HEK293 (cell line): Measurements from ENCODE around the gene HSF2BP.

Experiments used
- ATF2 ChIP-seq: fragments of 450-650 bp; formaldehyde crosslinking; IDR thresholded peaks from 2 replicates; pipeline ENCODE4 v1.5.1; 2016; ENCODE audit warnings: missing biosample characterization, missing genetic modification characterization, low read depth
- CTCF ChIP-seq: fragments of 450-650 bp; formaldehyde crosslinking; IDR thresholded peaks from 2 replicates; pipeline ENCODE4 v1.5.1; 2016; ENCODE audit warnings: missing biosample characterization, missing genetic modification characterization
- ZNF768 ChIP-seq: fragments of 450-650 bp; formaldehyde crosslinking; IDR thresholded peaks from 2 replicates; pipeline ENCODE4 v1.5.1; 2018; ENCODE audit warnings: missing biosample characterization, mild to moderate bottlenecking, missing genetic modification characterization
- ZNF776 ChIP-seq: fragments of 450-650 bp; formaldehyde crosslinking; IDR thresholded peaks from 2 replicates; pipeline ENCODE4 v1.5.0; 2017; ENCODE audit warnings: missing biosample characterization, missing genetic modification characterization, borderline replicate concordance

GRCh38 chr21:43645976-43646375, 13.3 kb downstream of the HSF2BP start:
- TF ChIP-seq ZNF768 (tag by site-specific recombination): no peak
- no peak for TF ChIP-seq ZNF776 (tag by site-specific recombination)
- no peak for TF ChIP-seq CTCF
- no peak for TF ChIP-seq ATF2 (tag by site-specific recombination)
